ENCODE data around the gene TRABD2B. TPM values are rescaled to one million over a fixed set of nuclear protein-coding genes. Genes with fewer than 3 reads are reported as not detected.
"Not testable (repeated sequence)": the region's sequence is repeated elsewhere in the genome, so short reads cannot be mapped to it uniquely, and the experiment has no call there.

The TRABD2B gene
- total RNA-seq, 5 donors from 2014 or later (not counting 1 experiment from before 2014, with no cell fraction given) = not detected

GRCh38 chr1:47965816-47966215 lies 31.4 kb downstream of the TRABD2B start:
- Mint-ChIP-seq H3K4me1 (no peaks in the 10 kb centered on the region), H3K27me3 (peaks cover 4 to 5% of the 10 kb centered on the region in 2 donors), H3K27ac (no peak overlapping the region), H3K36me3 (no peaks in the 10 kb centered on the region), H3K9me3 (peaks cover 0 to 4% (median 0%) of the 10 kb centered on the region in 3 donors), H3K4me3 (no peak overlapping the region)
- DNase-seq = no peak
- Histone ChIP-seq H3K27me3 (replicated peaks in 1 of 2; ENCODE audit: control insufficient read depth in 2 of 2, extremely low read depth in 1 of 2, insufficient read depth in 2 of 2, low read length in 1 of 2) (peaks cover 0 to 2% of the 10 kb centered on the region in 2 experiments), H3K36me3 (ENCODE audit: control insufficient read depth in 2 of 2, extremely low read depth in 1 of 2, insufficient read depth in 1 of 2, low read length in 1 of 2) (no peaks in the 10 kb centered on the region), H3K4me1 (ENCODE audit: control insufficient read depth in 1 of 2, extremely low read depth in 1 of 2, insufficient read depth in 2 of 2, low read length in 2 of 2) (no peaks in the 10 kb centered on the region), H3K9me3 (no peaks in the 10 kb centered on the region), H3K4me3 (ENCODE audit: control insufficient read depth in 1 of 2, extremely low read depth in 1 of 2, low read length in 1 of 2) (no peak overlapping the region), H3K27ac (ENCODE audit: low read length) (no peak overlapping the region)
- ChIA-PET POLR2A (no interaction called here), CTCF (no interaction called here)
- WGBS (ENCODE audit: insufficient coverage) = 80% methylated on average over 1 of the region's 4 CpGs
- no peak for ATAC-seq (replicated peaks in 1 of 4)

- Mint-ChIP-seq H3K27me3 (peaks cover 4 to 5% of the 10 kb centered on the region in 2 donors), H3K4me1 (no peaks in the 10 kb centered on the region), H3K9me3 (peaks cover 0 to 7% (median 3%) of the 10 kb centered on the region in 3 donors), H3K4me3 (no peak overlapping the region), H3K36me3 (no peaks in the 10 kb centered on the region), H3K27ac (no peak overlapping the region)
- Histone ChIP-seq H3K27ac (ENCODE audit: low read length) (no peak overlapping the region), H3K27me3 (replicated peaks in 1 of 2; ENCODE audit: control insufficient read depth in 2 of 2, extremely low read depth in 1 of 2, insufficient read depth in 2 of 2, low read length in 1 of 2) (peaks cover 0 to 2% of the 10 kb centered on the region in 2 experiments), H3K4me1 (ENCODE audit: control insufficient read depth in 1 of 2, extremely low read depth in 1 of 2, insufficient read depth in 2 of 2, low read length in 2 of 2) (no peaks in the 10 kb centered on the region), H3K9me3 (no peaks in the 10 kb centered on the region), H3K4me3 (ENCODE audit: control insufficient read depth in 1 of 2, extremely low read depth in 1 of 2, low read length in 1 of 2) (no peak overlapping the region), H3K36me3 (ENCODE audit: control insufficient read depth in 2 of 2, extremely low read depth in 1 of 2, insufficient read depth in 1 of 2, low read length in 1 of 2) (no peaks in the 10 kb centered on the region)
- POLR2A ChIA-PET = no interaction called here
- DNase-seq (no peak), ATAC-seq (replicated peaks in 1 of 4) (no peak)
- CTCF ChIA-PET = no interaction called here
- 71% methylated on average over 4 of the region's 5 CpGs for WGBS (ENCODE audit: insufficient coverage)
These were observed 32.5 kb downstream of the TRABD2B start for GRCh38 chr1:47964636-47965035.

GRCh38 chr1:47963568-47964358 lies 33.4 kb downstream of the TRABD2B start:
- Histone ChIP-seq H3K27me3 (replicated peaks in 1 of 2; ENCODE audit: control insufficient read depth in 2 of 2, extremely low read depth in 1 of 2, insufficient read depth in 2 of 2, low read length in 1 of 2) (peaks cover 0 to 2% of the 10 kb centered on the region in 2 experiments), H3K36me3 (ENCODE audit: control insufficient read depth in 2 of 2, extremely low read depth in 1 of 2, insufficient read depth in 1 of 2, low read length in 1 of 2) (no peaks in the 10 kb centered on the region), H3K4me3 (ENCODE audit: control insufficient read depth in 1 of 2, extremely low read depth in 1 of 2, low read length in 1 of 2) (no peak overlapping the region), H3K27ac (ENCODE audit: low read length) (no peak overlapping the region), H3K4me1 (ENCODE audit: control insufficient read depth in 1 of 2, extremely low read depth in 1 of 2, insufficient read depth in 2 of 2, low read length in 2 of 2) (no peaks in the 10 kb centered on the region), H3K9me3 (no peaks in the 10 kb centered on the region)
- Mint-ChIP-seq H3K27ac (no peak overlapping the region), H3K9me3 (peaks cover 3 to 7% (median 4%) of the 10 kb centered on the region in 3 donors), H3K27me3 (peaks cover 5 to 9% of the 10 kb centered on the region in 2 donors), H3K4me3 (no peak overlapping the region), H3K4me1 (no peaks in the 10 kb centered on the region), H3K36me3 (no peaks in the 10 kb centered on the region)
- 70% methylated on average over 8 of the region's 13 CpGs for WGBS (ENCODE audit: insufficient coverage)
- POLR2A ChIA-PET = no interaction called here
- DNase-seq = no peak
- CTCF ChIA-PET = interaction anchor here (0.6 to 0.7 kb wide), 2 partner anchors 45 to 706 kb away, joined by 3 read pairs; no protein-coding TSS in a partner anchor
- ATAC-seq (replicated peaks in 1 of 4) = no peak

GRCh38 chr1:47962750-47963492 lies 34.3 kb downstream of the TRABD2B start:
- Histone ChIP-seq H3K4me3 (ENCODE audit: control insufficient read depth in 1 of 2, extremely low read depth in 1 of 2, low read length in 1 of 2) (no peak overlapping the region), H3K36me3 (ENCODE audit: control insufficient read depth in 2 of 2, extremely low read depth in 1 of 2, insufficient read depth in 1 of 2, low read length in 1 of 2) (no peaks in the 10 kb centered on the region), H3K9me3 (no peaks in the 10 kb centered on the region), H3K27me3 (replicated peaks in 1 of 2; ENCODE audit: control insufficient read depth in 2 of 2, extremely low read depth in 1 of 2, insufficient read depth in 2 of 2, low read length in 1 of 2) (peaks cover 0 to 2% of the 10 kb centered on the region in 2 experiments), H3K27ac (ENCODE audit: low read length) (no peak overlapping the region), H3K4me1 (ENCODE audit: control insufficient read depth in 1 of 2, extremely low read depth in 1 of 2, insufficient read depth in 2 of 2, low read length in 2 of 2) (no peaks in the 10 kb centered on the region)
- Mint-ChIP-seq H3K36me3 (no peaks in the 10 kb centered on the region), H3K27me3 (peaks cover 5 to 10% of the 10 kb centered on the region in 2 donors), H3K4me3 (no peak overlapping the region), H3K27ac (no peak overlapping the region), H3K9me3 (peaks cover 3 to 7% (median 7%) of the 10 kb centered on the region in 3 donors), H3K4me1 (no peaks in the 10 kb centered on the region)
- no peak for DNase-seq
- CTCF ChIA-PET = interaction anchor here (0.6 to 0.7 kb wide), 2 partner anchors 44 to 707 kb away, joined by 3 read pairs; no protein-coding TSS in a partner anchor
- 87% methylated on average over 3 of the region's 5 CpGs for WGBS (ENCODE audit: insufficient coverage)
- no peak for ATAC-seq (replicated peaks in 1 of 4)
- POLR2A ChIA-PET = no interaction called here

- CTCF ChIA-PET = not testable (repeated sequence)
These were observed 35.4 kb downstream of the TRABD2B start for GRCh38 chr1:47961835-47962234.

GRCh38 chr1:47956491-47956890 lies 40.7 kb downstream of the TRABD2B start:
- CTCF ChIA-PET; H3K4me3 ChIP-seq (ENCODE audit: control insufficient read depth in 1 of 2, extremely low read depth in 1 of 2, low read length in 1 of 2); ATAC-seq (replicated peaks in 1 of 4); DNase-seq; POLR2A ChIA-PET; H3K9me3 ChIP-seq; H3K36me3 Mint-ChIP-seq; H3K4me1 Mint-ChIP-seq; H3K9me3 Mint-ChIP-seq; H3K27ac ChIP-seq (ENCODE audit: low read length); H3K4me1 ChIP-seq (ENCODE audit: control insufficient read depth in 1 of 2, extremely low read depth in 1 of 2, insufficient read depth in 2 of 2, low read length in 2 of 2); H3K36me3 ChIP-seq (ENCODE audit: control insufficient read depth in 2 of 2, extremely low read depth in 1 of 2, insufficient read depth in 1 of 2, low read length in 1 of 2); H3K27ac Mint-ChIP-seq; H3K4me3 Mint-ChIP-seq: not testable (repeated sequence)
- 86% methylated on average over 1 of the region's 6 CpGs for WGBS (ENCODE audit: insufficient coverage)
- peaks cover 0 to 24% of the 10 kb centered on the region in 2 experiments for H3K27me3 ChIP-seq (replicated peaks in 1 of 2; ENCODE audit: control insufficient read depth in 2 of 2, extremely low read depth in 1 of 2, insufficient read depth in 2 of 2, low read length in 1 of 2)
- H3K27me3 Mint-ChIP-seq = peaks cover 21 to 22% of the 10 kb centered on the region in 2 donors

More at GRCh38 chr1:47961835-47962234, 35.4 kb downstream of the TRABD2B start:
- H3K4me3 Mint-ChIP-seq; ATAC-seq (replicated peaks in 1 of 4); H3K27ac Mint-ChIP-seq; H3K36me3 ChIP-seq (ENCODE audit: control insufficient read depth in 2 of 2, extremely low read depth in 1 of 2, insufficient read depth in 1 of 2, low read length in 1 of 2); H3K4me1 Mint-ChIP-seq; H3K36me3 Mint-ChIP-seq; H3K27ac ChIP-seq (ENCODE audit: low read length); H3K9me3 Mint-ChIP-seq; DNase-seq; H3K9me3 ChIP-seq; H3K4me1 ChIP-seq (ENCODE audit: control insufficient read depth in 1 of 2, extremely low read depth in 1 of 2, insufficient read depth in 2 of 2, low read length in 2 of 2); H3K27me3 ChIP-seq (replicated peaks in 1 of 2; ENCODE audit: control insufficient read depth in 2 of 2, extremely low read depth in 1 of 2, insufficient read depth in 2 of 2, low read length in 1 of 2); POLR2A ChIA-PET; H3K4me3 ChIP-seq (ENCODE audit: control insufficient read depth in 1 of 2, extremely low read depth in 1 of 2, low read length in 1 of 2): not testable (repeated sequence)
- H3K27me3 Mint-ChIP-seq = peaks cover 8 to 17% of the 10 kb centered on the region in 2 donors
- WGBS (ENCODE audit: insufficient coverage) = no CpG with 5 or more reads among the region's 5 CpGs
